Hepatocyte (in vitro differentiated cells): ENCODE results near the gene HECTD1. TPM values are rescaled to one million over a fixed set of nuclear protein-coding genes. Genes with fewer than 3 reads are reported as not detected.
"Not testable (repeated sequence)": the region's sequence is repeated elsewhere in the genome, so short reads cannot be mapped to it uniquely, and the experiment has no call there.

Experiments used
- DNase-seq: peaks from one replicate; pipeline ENCODE4 v3.0.0-alpha.2; 2016; ENCODE audit warnings: low spot score
- H2AFZ ChIP-seq: fragments of 200-600 bp; sonication (generic); 2 replicates; pipeline ENCODE4 v1.6.0; 2016; ENCODE audit warnings: antibody characterized with exemption, mild to moderate bottlenecking
- H3K27ac ChIP-seq: fragments of 200-600 bp; sonication (generic); 2 replicates; pipeline ENCODE4 v1.5.1; 2016; ENCODE audit warnings: mild to moderate bottlenecking
- H3K27me3 ChIP-seq: fragments of 200-600 bp; sonication (generic); 2 replicates; pipeline ENCODE4 v1.6.1; 2016
- H3K36me3 ChIP-seq: fragments of 200-600 bp; sonication (generic); replicated peaks from 2 replicates; pipeline ENCODE4 v1.5.1; 2016; ENCODE audit warnings: low read depth; ENCODE audit not compliant: insufficient read depth
- H3K4me1 ChIP-seq: fragments of 200-600 bp; sonication (generic); 2 replicates; pipeline ENCODE4 v1.5.1; 2016; ENCODE audit warnings: mild to moderate bottlenecking, moderate library complexity; ENCODE audit not compliant: insufficient read depth
- H3K4me2 ChIP-seq: fragments of 200-600 bp; sonication (generic); 2 replicates; pipeline ENCODE4 v1.6.0; 2016
- H3K4me3 ChIP-seq: fragments of 200-600 bp; sonication (generic); 2 replicates; pipeline ENCODE4 v1.5.1; 2016; ENCODE audit warnings: mild to moderate bottlenecking
- H3K79me2 ChIP-seq: fragments of 200-600 bp; sonication (generic); 2 replicates; pipeline ENCODE4 v1.6.0; 2017; ENCODE audit warnings: mild to moderate bottlenecking
- H3K9me2 ChIP-seq: fragments of 200-600 bp; sonication (generic); replicated peaks from 2 replicates; pipeline ENCODE4 v1.6.0; 2017; ENCODE audit warnings: mild to moderate bottlenecking; ENCODE audit not compliant: insufficient read depth
- H3K9me3 ChIP-seq: fragments of 200-600 bp; sonication (generic); 2 replicates; pipeline ENCODE4 v1.5.1; 2016; ENCODE audit warnings: low read depth, mild to moderate bottlenecking
- H4K20me1 ChIP-seq: fragments of 200-600 bp; sonication (generic); 2 replicates; pipeline ENCODE4 v1.6.0; 2016; ENCODE audit warnings: mild to moderate bottlenecking; ENCODE audit not compliant: insufficient read depth, poor library complexity, severe bottlenecking
- CTCF ChIP-seq: fragments of 200-600 bp; sonication (generic); IDR thresholded peaks from 2 replicates; pipeline ENCODE4 v1.5.1; 2016; ENCODE audit warnings: antibody characterized with exemption, mild to moderate bottlenecking; ENCODE audit not compliant: poor library complexity
- EZH2 ChIP-seq: fragments of 200-600 bp; sonication (generic); IDR thresholded peaks from 2 replicates; pipeline ENCODE4 v1.6.1; 2016; ENCODE audit warnings: antibody characterized with exemption, mild to moderate bottlenecking, borderline replicate concordance
- EZH2phosphoT487 ChIP-seq: fragments of 200-600 bp; sonication (generic); IDR thresholded peaks from one replicate; pipeline ENCODE4 v1.6.1; 2018; ENCODE audit warnings: antibody characterized with exemption, mild to moderate bottlenecking, low read depth, moderate library complexity; ENCODE audit not compliant: unreplicated experiment, severe bottlenecking
- WGBS: methylation state at CpG from one replicate; pipeline ENCODE4 v1.1.6; 2016; ENCODE audit warnings: low lambda C conversion rate; ENCODE audit errors: missing lambda C conversion rate; 5-methylcytosine and 5-hydroxymethylcytosine counted together
- polyA plus RNA-seq: library from polyadenylated mRNA; unstranded; fragments of >200 nt; fragmentation: Nextera tagmentation; extraction: Ambion mirVana; gene quantifications from 2 replicates; pipeline ENCODE4 v1.2.1, GENCODE V29; 2016
- total RNA-seq: library from RNA; depleted of rRNA; stranded (reverse); fragments of >200 nt; gene quantifications from 2 replicates; pipeline ENCODE4 v1.2.3, GENCODE V29; 2014

The HECTD1 gene
- total and polyA plus RNA-seq, 2 experiments from 2014 or later: 45.2 to 159 TPM

GRCh38 chr14:31189346-31190218 is 18.0 kb downstream of the HECTD1 start:
- Histone ChIP-seq H3K9me2 (no peaks in the 10 kb centered on the region), H3K36me3 (no peaks in the 10 kb centered on the region), H3K27ac (no peak overlapping the region), H3K9me3 (no peaks in the 10 kb centered on the region), H3K4me2 (no peak overlapping the region), H3K4me3 (no peak overlapping the region), H3K4me1 (peaks cover under 1% of the 10 kb centered on the region), H2AFZ (no peak overlapping the region), H3K79me2 (peaks cover 99% of the 10 kb centered on the region), H4K20me1 (peaks cover 45% of the 10 kb centered on the region), H3K27me3 (no peaks in the 10 kb centered on the region)
- no peak for DNase-seq
- WGBS: 95% methylated on average over 5 of the region's 5 CpGs
- TF ChIP-seq CTCF (no peak), EZH2phosphoT487 (no peak), EZH2 (no peak)

- no peaks in the 10 kb centered on the region for H3K27me3 ChIP-seq
- H4K20me1 ChIP-seq: peaks cover 38% of the 10 kb centered on the region
- no peaks in the 10 kb centered on the region for H3K9me2 ChIP-seq
- no peak for TF ChIP-seq EZH2phosphoT487
- TF ChIP-seq EZH2: no peak
- no peak for TF ChIP-seq CTCF
- no peak overlapping the region for H3K4me3 ChIP-seq
- H3K9me3 ChIP-seq: no peaks in the 10 kb centered on the region
- WGBS: 96% methylated on average over 1 of the region's 1 CpG
- H2AFZ ChIP-seq: no peak overlapping the region
- H3K79me2 ChIP-seq: peaks cover 99% of the 10 kb centered on the region
- no peak overlapping the region for H3K4me2 ChIP-seq
- no peaks in the 10 kb centered on the region for H3K4me1 ChIP-seq
- H3K27ac ChIP-seq: no peak overlapping the region
- no peaks in the 10 kb centered on the region for H3K36me3 ChIP-seq
- no peak for DNase-seq
These were observed 18.8 kb downstream of the HECTD1 start for GRCh38 chr14:31188744-31189143.

- H3K4me3 ChIP-seq, H3K36me3 ChIP-seq, H3K9me2 ChIP-seq, H3K4me1 ChIP-seq, H3K27me3 ChIP-seq, H3K4me2 ChIP-seq, DNase-seq, H3K27ac ChIP-seq, H3K9me3 ChIP-seq, H2AFZ ChIP-seq: not testable (repeated sequence)
- H4K20me1 ChIP-seq: peaks cover 25% of the 10 kb centered on the region
- peaks cover 93% of the 10 kb centered on the region for H3K79me2 ChIP-seq
- WGBS: 98% methylated on average over 6 of the region's 6 CpGs
These were observed 25.6 kb downstream of the HECTD1 start for GRCh38 chr14:31182016-31182415.

GRCh38 chr14:31181271-31181670 is 26.3 kb downstream of the HECTD1 start:
- no peak for TF ChIP-seq EZH2phosphoT487
- TF ChIP-seq CTCF: no peak
- no peak for TF ChIP-seq EZH2
- Histone ChIP-seq H3K27ac (no peak overlapping the region), H3K4me2 (no peak overlapping the region), H3K9me3 (no peaks in the 10 kb centered on the region), H3K4me3 (no peak overlapping the region), H3K27me3 (no peaks in the 10 kb centered on the region), H3K9me2 (no peaks in the 10 kb centered on the region), H3K36me3 (no peaks in the 10 kb centered on the region), H3K4me1 (no peaks in the 10 kb centered on the region), H4K20me1 (peaks cover 25% of the 10 kb centered on the region), H2AFZ (no peak overlapping the region), H3K79me2 (peaks cover 89% of the 10 kb centered on the region)
- DNase-seq: no peak
- 97% methylated on average over 3 of the region's 3 CpGs for WGBS
